GM19455 (cell line): ENCODE data around the gene LCLAT1.
"Not testable (repeated sequence)": the region's sequence is repeated elsewhere in the genome, so short reads cannot be mapped to it uniquely, and the experiment has no call there.

ENCODE experiments used
- ATAC-seq: cut with Tn5 transposase; IDR thresholded peaks from one replicate; pipeline ENCODE4 v1.9.1; 2021; ENCODE audit not compliant: unreplicated experiment

The LCLAT1 gene

DNA sequence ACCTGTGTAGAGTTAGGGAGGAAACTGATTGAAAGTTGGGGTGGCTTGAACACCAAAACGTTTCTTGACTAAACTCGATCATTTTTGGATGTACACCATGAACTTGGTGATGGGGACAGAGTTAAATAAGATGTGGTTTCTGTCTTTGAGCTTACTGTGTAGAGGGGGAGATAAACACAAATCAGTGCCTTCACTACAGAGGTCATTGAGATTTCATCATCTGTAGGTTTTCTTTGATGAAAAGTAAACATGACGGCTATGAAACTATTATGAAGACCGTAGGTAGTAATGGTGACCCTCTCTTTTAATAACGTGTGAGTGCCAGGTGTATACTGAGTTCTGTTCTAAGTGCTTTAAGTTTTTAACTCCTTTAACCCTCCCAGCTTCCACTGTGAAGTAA, 6.5 kb downstream of the LCLAT1 start:
- ATAC-seq: no peak

DNA sequence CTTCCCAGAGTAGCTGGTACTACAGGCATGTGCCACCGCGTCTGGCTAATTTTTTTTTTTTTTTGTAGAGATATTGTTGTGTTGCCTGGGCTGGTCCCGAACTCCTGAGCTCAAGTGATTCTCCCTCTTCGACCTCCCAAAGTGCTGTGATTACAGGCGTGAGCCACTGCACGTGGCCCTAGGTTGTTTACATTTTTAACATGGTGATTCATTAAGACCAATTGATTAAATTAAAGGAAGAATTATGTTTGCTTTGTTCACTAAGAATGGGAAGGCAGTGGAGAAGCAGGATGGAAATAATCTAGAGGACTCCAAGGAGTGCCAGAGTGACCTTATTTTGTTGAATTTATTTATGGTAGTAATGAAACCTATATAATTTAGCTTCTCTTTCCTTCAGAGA, 7.5 kb downstream of the LCLAT1 start:
- ATAC-seq: no peak

DNA sequence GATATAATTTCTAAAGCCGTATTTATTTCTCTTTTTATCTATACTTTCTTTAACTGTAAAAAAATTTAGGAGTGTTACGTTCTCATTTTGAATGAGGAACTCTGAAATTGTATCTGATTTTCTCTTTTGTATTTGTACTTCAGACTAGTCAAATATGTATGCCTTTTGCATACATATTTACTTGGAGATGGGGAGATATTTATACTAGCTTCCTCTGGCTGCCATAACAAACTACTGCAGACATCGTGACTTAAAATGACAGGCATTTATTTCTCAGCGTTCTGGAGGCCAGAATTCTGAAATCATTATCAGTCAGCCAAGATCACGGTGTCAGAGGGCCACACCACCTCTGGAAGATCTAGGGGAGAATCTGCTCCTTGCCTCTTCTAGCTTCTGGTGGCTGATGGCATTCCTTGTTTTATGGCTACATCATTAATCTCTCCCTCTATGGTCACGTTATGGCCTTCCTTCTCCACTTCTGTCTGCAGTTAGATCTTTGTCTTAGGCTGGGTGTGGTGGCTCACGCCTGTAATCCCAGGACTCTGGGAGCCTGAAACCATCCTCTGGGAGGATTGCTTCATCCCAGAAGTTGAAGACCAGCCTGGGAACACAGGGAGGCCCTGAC, 8.2 kb downstream of the LCLAT1 start:
- ATAC-seq: no peak

DNA sequence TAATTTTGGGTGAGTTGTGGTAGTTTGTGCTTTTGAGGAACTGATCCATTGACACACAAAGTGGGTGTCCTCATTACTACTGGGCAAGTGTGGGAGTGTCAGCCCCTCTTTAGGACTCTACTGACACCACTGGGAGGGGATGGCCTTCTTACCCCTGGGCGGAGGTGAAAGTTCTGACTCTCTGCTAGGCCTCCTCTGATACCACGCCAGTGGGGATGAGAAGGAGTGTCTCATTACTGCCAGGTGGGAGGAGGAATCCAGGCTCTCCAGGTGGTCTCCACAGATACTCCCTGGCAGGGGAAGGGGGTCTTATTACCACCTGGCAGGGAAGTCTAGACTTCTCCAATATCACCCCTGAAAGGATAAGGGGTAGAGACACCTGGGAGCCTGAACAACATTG, 9.1 kb downstream of the LCLAT1 start:
- no peak for ATAC-seq

DNA sequence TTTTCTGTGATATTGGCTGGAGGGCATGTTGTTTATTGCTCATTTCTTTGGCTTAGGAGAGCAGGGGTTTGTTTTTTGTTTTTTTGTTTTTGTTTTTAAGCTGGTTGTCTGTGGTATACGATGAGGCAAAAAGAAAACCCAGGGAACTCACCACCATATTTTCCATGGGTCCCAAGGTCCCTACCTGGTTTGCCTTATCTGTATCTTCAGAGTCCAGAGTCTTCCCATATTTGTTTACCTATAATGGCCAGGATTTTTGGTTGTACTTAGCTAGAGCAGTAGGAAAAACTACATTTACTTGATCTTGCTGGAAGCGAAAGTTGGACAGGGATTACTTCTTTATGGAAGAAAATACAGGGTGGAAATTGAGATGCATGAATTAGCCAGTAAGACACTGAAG, 9.5 kb downstream of the LCLAT1 start:
- ATAC-seq: no peak

DNA sequence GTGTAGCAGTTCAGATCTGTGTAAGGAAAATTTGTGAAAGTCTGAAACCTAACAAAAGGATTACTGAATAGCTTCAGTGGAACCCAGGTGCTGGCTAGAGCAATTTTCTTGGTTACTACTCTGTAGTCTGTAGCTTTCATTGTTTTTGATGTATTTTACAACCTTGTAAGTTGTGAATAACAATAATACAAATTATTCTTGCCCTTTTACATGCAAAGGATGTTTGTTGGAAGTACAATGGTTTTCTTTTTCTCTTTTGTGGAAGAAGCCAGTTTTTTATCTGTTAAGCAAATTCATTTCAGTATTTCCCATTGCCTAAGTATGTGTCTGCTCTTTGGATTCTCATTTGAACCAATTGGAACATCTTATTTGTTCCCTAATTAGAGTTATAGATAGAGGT, 10.2 kb downstream of the LCLAT1 start:
- no peak for ATAC-seq

DNA sequence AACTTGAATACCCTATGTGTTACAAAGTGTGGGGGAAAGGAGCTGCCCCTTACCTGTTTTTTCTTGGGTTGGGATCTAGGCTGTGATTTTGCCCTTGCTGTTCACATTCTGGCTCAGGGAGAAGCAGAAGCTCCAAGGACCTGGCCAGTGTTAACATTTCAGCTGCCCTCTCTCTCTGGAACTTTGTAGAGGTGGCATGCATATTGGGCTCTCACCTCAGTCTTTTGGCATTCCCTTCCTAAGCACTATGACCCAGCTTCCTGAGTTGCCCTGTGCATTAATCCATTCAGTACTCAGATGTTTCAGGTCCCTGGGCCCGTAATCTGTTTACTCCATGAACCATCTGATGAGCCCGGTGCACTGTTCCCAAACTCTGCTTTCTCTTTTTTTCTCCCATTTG, 12.1 kb downstream of the LCLAT1 start:
- no peak for ATAC-seq

DNA sequence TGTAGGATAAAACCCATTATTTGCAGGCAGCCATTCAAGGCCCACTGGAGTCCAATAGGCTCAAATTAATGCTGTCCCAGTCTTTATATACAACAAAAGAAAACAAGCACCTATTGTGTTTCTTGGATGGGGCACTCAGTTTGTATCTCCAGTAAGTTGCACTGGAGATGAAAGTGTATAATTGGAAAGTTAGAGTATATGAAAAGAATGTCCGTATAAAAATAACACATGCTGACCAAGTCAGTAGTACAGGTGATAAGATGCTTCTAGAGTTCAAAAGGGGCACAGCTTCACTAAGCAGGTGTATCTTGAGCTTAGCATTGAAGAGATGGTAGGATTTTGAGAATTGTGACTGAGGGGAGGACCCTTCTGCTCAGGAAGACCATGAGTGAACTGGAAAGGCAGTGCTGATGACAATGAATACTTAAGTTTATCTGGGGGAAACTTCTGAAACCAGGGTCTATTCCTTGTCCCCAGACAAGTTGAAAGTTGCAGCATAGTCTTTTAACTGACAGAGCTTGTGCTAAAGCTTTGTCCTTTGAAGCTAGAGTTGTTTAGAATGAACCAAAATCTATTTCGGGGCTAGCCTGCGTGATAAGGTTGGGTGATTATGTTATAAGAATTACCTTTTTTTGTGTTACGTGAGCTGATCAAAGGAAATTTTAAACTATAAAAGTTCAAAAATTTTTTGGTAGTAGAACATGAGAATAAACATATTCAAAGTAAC, 15.2 kb downstream of the LCLAT1 start:
- no peak for ATAC-seq

DNA sequence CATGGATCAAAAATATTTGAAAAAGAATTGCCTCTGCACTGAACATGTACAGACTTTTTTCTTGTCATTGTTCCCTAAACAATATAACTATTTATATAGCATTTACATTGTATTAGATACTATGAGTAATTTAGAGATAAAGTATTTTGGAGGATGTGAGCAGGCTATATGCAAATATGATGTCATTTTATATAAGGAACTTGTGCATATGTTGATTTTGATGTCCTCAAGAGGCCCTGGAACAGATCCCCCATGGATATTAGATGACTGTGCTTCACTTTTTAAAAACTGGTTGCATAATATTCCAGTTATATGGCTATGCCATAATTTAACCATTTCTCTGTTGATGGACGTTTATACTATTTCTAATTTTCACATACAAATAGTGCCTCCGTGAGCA, 16.5 kb downstream of the LCLAT1 start:
- no peak for ATAC-seq

DNA sequence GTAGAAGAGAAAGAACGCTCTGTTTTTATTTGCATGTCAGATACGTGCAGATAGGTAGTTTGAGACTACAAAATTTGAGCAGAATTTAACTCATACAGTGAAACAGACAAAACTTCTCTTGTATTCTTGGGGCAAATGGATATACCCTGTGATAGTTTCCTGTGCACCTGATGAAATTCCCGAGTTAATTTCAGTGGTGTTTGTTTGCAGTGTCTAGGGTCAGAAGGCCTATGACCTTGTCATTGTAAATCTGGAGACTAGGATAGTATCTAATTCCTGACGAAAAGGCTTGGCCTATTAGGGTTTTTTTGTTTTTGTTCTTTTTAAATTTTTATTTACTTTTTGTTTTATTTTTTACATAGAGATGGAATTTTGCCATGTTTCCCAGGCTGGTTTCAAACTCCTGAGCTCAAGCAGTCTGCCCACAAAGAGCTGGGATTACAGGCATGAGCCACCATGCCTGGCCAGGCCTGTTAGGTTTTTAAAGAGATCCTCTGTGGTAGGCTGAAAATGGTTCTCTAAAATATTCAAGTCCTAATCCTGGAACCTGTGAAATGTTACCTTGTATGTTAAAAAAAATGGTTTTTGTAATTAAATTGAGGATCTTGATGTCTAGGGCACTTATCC, 17.6 kb downstream of the LCLAT1 start:
- ATAC-seq: no peak

DNA sequence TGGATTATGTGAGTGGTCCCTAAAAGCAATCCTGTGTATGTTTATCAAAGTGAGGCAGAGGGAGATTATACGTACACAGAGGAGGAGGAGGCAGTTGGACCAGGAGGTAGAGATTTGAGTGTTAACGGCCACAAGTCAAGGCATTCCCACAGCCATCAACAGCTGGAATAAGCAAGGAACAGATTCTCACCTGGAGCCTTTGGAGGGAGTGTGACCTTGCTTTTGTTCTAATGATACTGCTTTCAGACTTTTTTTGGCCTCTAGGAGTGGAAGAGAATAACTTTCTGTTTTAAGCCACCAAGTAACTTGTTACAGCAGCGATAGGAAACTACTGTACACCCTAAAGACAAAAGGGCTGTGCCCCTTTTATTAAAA, 18.1 kb downstream of the LCLAT1 start:
- ATAC-seq: no peak

DNA sequence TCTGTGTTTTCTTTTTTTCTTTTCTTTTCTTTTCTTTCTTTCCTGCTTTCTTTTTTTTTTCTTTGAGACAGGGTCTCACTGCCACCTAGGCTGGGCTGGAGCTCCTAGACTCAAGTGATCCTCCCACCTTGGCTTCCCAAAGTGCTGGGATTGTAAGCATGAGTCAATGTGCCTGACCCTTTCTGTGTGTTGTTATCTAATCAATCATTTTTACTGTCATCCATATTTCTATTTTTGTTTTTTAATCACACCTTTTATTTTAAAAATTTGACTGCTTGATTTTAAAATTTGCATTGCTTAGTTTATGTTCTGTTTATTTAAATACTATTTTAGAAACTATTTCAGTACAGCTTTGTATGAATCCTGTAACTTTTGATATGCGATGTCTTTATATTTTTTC, 19.2 kb downstream of the LCLAT1 start:
- no peak for ATAC-seq

DNA sequence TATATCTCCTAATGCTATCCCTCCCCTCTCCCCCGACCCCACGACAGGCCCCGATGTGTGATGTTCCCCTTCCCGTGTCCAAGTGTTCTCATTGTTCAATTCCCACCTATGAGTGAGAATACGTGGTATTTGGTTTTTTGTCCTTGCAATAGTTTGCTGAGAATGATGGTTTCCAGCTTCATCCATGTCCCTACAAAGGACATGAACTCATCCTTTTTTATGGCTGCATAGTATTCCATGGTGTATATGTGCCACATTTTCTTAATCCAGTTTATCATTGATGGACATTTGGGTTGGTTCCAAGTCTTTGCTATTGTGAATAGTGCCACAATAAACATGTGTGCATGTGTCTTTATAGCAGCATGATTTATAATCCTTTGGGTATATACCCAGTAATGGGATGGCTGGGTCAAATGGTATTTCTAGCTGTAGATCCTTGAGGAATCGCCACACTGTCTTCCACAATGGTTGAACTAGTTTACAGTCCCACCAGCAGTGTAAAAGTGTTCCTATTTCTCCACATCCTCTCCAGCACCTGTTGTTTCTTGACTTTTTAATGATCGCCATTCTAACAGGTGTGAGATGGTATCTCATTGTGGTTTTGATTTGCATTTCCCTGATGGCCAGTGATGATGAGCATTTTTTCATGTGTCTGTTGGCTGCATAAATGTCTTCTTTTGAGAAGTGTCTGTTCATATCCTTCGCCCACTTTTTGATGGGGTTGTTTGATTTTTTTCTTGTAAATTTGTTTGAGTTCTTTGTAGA, 20.2 kb downstream of the LCLAT1 start:
- ATAC-seq: not testable (repeated sequence)

DNA sequence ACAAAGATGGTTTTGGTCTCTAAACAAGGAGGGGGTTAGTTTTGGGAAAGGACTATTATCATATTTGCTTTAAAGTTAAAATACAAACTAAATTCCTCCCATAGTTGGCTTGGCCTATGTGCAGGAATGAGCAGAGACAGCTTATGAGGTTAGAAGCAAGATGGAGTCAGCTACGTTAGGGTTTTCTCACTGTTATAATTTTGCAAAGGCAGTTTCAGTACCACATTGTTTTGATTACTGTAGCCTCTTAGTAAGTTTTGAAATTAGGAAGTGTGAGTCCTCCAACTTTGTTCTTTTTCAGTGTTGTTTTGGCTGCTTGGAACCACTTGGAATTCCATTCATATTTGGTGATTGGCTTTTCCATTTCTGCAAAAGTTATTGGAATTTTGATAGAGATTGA, 23.4 kb downstream of the LCLAT1 start:
- ATAC-seq: no peak

DNA sequence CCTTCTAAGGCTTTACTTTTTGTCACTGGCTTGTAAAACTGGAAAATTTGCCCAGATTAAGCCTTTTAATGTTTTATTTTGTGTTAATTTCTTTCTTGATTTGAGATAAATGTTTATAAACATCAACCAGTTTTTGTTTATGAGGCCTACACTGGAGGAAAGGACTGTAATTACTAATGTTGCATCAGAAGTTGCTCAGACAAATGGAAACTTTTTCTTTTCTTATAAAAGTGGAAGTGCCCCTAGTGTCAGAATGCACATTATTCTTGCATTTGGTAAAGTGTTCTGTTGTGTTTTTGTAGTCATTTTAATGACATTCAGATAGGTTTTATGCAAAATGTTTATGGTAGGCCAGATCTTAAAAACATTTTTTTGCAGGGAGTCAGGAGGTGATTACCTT, 25.3 kb downstream of the LCLAT1 start:
- ATAC-seq: no peak

DNA sequence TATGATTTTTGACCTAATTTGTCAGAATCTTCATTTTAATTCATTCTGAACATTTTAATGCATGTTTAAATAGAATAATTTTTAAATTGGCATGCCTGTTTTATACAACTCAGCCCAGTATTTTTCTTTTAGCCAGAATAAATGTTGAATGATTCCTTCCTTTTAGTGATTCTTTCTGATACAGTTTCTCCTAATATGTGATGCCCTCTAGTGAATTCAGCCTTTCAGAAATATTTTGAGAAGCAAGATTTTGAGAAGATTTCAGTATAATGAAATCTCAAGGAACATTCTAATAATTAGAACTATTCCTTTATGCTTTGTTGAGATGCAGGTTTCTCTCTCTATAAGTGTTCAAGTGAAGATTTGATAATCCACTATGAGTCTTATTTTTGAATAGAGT, 28.5 kb downstream of the LCLAT1 start:
- no peak for ATAC-seq

DNA sequence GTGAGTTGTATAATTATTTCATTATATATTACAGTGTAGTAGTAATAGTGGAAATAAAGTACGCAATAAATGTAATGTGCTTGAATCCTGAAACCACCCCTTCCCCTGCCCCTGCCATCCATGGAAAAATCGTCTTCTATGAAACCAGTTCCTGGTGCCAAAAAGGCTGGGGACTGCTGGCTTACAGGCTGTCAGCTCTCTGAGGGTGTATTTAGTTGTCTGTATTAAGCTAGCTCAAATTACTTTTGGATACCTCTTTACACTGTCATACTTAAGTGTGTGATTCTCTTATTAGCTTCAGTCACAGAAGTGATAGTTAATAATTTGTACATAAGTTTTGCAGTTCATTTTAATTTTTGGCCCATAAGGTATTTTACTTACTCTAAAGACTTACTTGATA, 29.6 kb downstream of the LCLAT1 start:
- ATAC-seq: no peak

DNA sequence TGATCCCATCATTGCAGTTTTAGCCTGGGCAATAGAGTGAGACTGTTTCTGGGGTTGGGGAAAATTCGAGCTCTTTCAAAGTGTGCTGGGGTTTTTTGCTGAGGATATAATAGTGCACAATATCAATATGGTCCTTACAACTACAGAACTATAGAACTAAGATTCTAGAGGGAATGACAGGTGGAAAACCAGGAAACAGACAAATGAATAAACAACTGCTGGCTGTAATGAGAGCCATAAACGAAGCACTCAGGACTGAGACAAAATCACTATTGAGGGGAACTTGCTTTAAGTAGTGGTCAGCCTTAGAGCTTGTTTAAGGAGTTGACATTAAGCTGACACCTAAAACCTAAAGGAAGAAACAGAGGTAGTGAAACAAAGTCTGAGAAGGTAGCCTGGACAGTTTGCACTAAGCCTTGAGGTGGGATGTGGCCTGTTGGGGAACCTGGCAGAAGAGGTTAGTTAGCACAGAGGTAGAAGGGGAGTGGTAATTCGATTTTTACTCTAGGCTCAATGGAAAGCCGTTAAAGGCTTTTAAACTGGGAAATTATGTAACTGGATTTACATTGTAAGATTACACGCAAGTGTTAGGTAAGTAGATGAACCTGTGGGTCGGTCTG, 33.8 kb downstream of the LCLAT1 start:
- ATAC-seq: no peak

DNA sequence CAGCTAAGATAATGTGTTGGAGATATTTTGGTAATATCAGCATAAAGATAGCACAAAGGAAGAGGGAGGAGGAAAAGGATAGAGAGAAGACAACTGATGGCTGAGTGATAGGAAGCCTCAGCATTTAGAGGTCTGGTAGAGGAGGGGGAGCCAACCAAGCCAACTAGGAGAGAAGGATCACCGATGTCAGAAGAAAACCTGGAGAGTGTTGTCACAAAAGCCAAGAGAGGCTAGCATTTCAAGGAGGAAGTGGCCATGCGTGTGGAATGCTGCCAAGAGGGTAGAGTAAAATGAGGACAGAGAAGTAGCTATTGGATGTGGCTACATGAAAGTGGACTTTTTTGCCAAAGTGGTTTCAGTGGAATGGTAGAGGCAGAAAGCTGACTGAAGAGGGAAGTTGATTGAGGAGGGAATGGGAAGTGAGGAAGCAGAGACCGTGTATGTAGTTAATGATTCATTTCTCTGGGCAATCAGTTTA, 34.3 kb downstream of the LCLAT1 start:
- no peak for ATAC-seq

DNA sequence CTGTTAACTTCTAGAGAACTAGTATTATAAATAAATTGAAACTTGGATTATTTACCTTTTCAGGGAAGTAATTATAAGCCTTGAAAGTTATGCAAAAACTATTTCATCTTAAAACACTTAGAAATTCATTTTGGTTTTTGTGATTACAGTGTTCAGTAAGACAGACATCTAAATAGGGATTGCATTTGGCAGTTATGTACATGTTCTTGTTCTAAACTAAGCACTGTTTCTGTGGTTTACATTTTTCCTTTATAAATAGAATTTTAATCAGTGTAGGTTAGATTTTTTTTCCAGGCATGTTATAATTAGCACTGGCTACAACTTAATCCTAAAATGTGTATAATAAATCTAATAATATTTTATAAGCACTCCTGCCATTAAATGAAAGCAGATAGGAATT, 35.0 kb downstream of the LCLAT1 start:
- no peak for ATAC-seq

DNA sequence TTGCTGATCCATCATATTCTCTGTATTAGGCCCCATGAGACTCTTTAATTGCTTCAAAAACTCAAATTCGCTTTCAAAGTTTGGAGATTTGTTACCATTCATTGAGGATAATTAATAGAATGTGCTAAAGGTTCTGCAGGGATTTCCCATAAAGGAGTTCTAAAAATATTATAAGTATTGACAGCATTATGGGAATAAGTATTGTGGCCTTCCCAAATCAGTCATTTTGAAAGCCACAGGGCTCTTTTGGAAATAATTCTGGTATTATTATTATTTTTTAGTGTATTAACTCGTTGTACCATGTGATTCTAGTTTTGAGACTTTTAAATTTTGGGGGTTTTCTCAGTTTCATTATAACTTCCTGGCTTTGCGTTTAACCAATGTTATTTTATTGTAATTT, 37.1 kb downstream of the LCLAT1 start:
- ATAC-seq: no peak
